C4-2B (cell line): ENCODE results near the gene SPACDR.
"Not testable (repeated sequence)": the region's sequence is repeated elsewhere in the genome, so short reads cannot be mapped to it uniquely, and the experiment has no call there.

Experiments used
- H3K27ac ChIP-seq: fragments of 450-650 bp; 2 replicates; pipeline ENCODE4 v1.5.1; 2017
- CTCF ChIP-seq: fragments of 450-650 bp; conservative IDR thresholded peaks from 2 replicates; pipeline ENCODE4 v1.5.1; 2017; ENCODE audit warnings: mild to moderate bottlenecking
- ZFX ChIP-seq: fragments of 450-650 bp; IDR thresholded peaks from 2 replicates; pipeline ENCODE4 v1.6.1; 2017

SPACDR gene

GRCh38 chr7:100464210-100464660 is at the start of gene SPACDR:
Gene SPACDR (minus strand): TSS chr7:100464260. CDS start chr7:100464025, 235 bp downstream.
- no peak within 1 kb of the TSS for H3K27ac ChIP-seq
- TF ChIP-seq CTCF (no peak), ZFX (no peak)

- H3K27ac ChIP-seq, result no peak overlapping the region
- TF ChIP-seq CTCF (no peak), ZFX (no peak)
Measured at GRCh38 chr7:100513212-100513810, 49.3 kb upstream of the SPACDR start.

GRCh38 chr7:100510437-100511239 is 46.6 kb upstream of the SPACDR start:
- TF ChIP-seq CTCF, result no peak
- TF ChIP-seq ZFX, result no peak
- no peak overlapping the region for H3K27ac ChIP-seq

- H3K27ac ChIP-seq, result no peak overlapping the region
- TF ChIP-seq CTCF (no peak), ZFX (no peak)
Measured at GRCh38 chr7:100509231-100509630, 45.2 kb upstream of the SPACDR start.

- H3K27ac ChIP-seq, result no peak overlapping the region
- TF ChIP-seq ZFX (no peak), CTCF (no peak)
Measured at GRCh38 chr7:100506356-100506923, 42.4 kb upstream of the SPACDR start.

GRCh38 chr7:100504887-100505611 is 41.0 kb upstream of the SPACDR start:
- H3K27ac ChIP-seq, result no peak overlapping the region
- no peak for TF ChIP-seq CTCF
- TF ChIP-seq ZFX, result no peak

GRCh38 chr7:100504031-100504430 is 40.0 kb upstream of the SPACDR start:
- not testable (repeated sequence) for H3K27ac ChIP-seq

GRCh38 chr7:100500743-100501142 is 36.7 kb upstream of the SPACDR start:
- H3K27ac ChIP-seq, result not testable (repeated sequence)
